Measurements from ENCODE around the gene PKDREJ.

The PKDREJ gene

GRCh38 chr22:46276563-46276962 is 13.4 kb upstream of the PKDREJ start:
- H3K27ac ChIP-seq = no peak overlapping the region
- no peak for TF ChIP-seq CTCF (conservative IDR thresholded peaks at IDR 0.05)
- TF ChIP-seq ZFX (IDR thresholded peaks at IDR 0.05) = no peak

GRCh38 chr22:46275455-46276122 is 12.4 kb upstream of the PKDREJ start:
- TF ChIP-seq CTCF (conservative IDR thresholded peaks at IDR 0.05) = no peak
- no peak for TF ChIP-seq ZFX (IDR thresholded peaks at IDR 0.05)
- H3K27ac ChIP-seq = no peak overlapping the region

- TF ChIP-seq CTCF (conservative IDR thresholded peaks at IDR 0.05) (no peak), ZFX (IDR thresholded peaks at IDR 0.05) (no peak)
- no peak overlapping the region for H3K27ac ChIP-seq
These were observed 11.2 kb upstream of the PKDREJ start for GRCh38 chr22:46274381-46274780.

GRCh38 chr22:46273432-46274148 is 10.4 kb upstream of the PKDREJ start:
- no peak for TF ChIP-seq CTCF (conservative IDR thresholded peaks at IDR 0.05)
- no peak for TF ChIP-seq ZFX (IDR thresholded peaks at IDR 0.05)
- no peak overlapping the region for H3K27ac ChIP-seq

GRCh38 chr22:46272762-46273431 is 9.8 kb upstream of the PKDREJ start:
- H3K27ac ChIP-seq = no peak overlapping the region
- TF ChIP-seq ZFX (IDR thresholded peaks at IDR 0.05) (no peak), CTCF (conservative IDR thresholded peaks at IDR 0.05) (no peak)

- TF ChIP-seq CTCF (conservative IDR thresholded peaks at IDR 0.05) = no peak
- no peak for TF ChIP-seq ZFX (IDR thresholded peaks at IDR 0.05)
These were observed 9.1 kb upstream of the PKDREJ start for GRCh38 chr22:46272196-46272595.

GRCh38 chr22:46269564-46269963 is 6.4 kb upstream of the PKDREJ start:
- H3K27ac ChIP-seq = no peak overlapping the region
- TF ChIP-seq CTCF (conservative IDR thresholded peaks at IDR 0.05) (no peak), ZFX (IDR thresholded peaks at IDR 0.05) (no peak)

More at GRCh38 chr22:46272196-46272595, 9.1 kb upstream of the PKDREJ start:
- no peak overlapping the region for H3K27ac ChIP-seq
